ENCODE measurements around the gene EEF1AKMT3. TPM values are rescaled to one million over a fixed set of nuclear protein-coding genes. Genes with fewer than 3 reads are reported as not detected.

Gene EEF1AKMT3
- total RNA-seq, 1 experiment from 2014 or later = 5.0 TPM

GRCh38 chr12:57775563-57776246, 3.3 kb downstream of the EEF1AKMT3 start:
- CTCF ChIA-PET = interaction anchor here (0.7 to 1.2 kb wide), 2 partner anchors 27 to 115 kb away, joined by 3 to 4 read pairs; no protein-coding TSS in a partner anchor
- H3K27ac ChIP-seq (ENCODE audit: low read depth, low read length) = no peak overlapping the region
- no peaks in the 10 kb centered on the region for H3K9me3 ChIP-seq (ENCODE audit: control insufficient read depth in 1 of 2, insufficient read depth in 1 of 2, low read depth in 1 of 2, low read length in 2 of 2)
- H3K4me3 ChIP-seq (replicated peaks in 1 of 2; ENCODE audit: low read depth in 1 of 2, low read length in 2 of 2) = no peak overlapping the region
- POLR2A ChIA-PET = no interaction called here
- DNase-seq (ENCODE audit: low read depth, low spot score) (no peak), ATAC-seq (no peak)
- intact Hi-C loops (cut with micrococcal nuclease) = no loop called here
- BruUV-seq (replicated peaks) = no TSS peak
- no peak overlapping the region for H3K4me2 ChIP-seq (ENCODE audit: low read length)
- H3K27me3 ChIP-seq (ENCODE audit: insufficient read depth, low read length) = no peaks in the 10 kb centered on the region
- no peaks in the 10 kb centered on the region for H4K20me1 ChIP-seq (ENCODE audit: insufficient read depth)
- H2AFZ ChIP-seq (ENCODE audit: low read depth, low read length, poor library complexity, severe bottlenecking) = no peak overlapping the region
- H3K36me3 ChIP-seq (ENCODE audit: control insufficient read depth in 1 of 2, insufficient read depth in 2 of 2, low read length in 2 of 2) = peaks cover 0 to 3% of the 10 kb centered on the region in 2 experiments; a peak in 1 of 4 replicates
- TF ChIP-seq ELF1 (IDR thresholded peaks at IDR 0.05; ENCODE audit: borderline replicate concordance, low read depth) = no peak
- TF ChIP-seq ZNF274 (IDR thresholded peaks at IDR 0.05; ENCODE audit: low read depth, low read length) = no peak
- TF ChIP-seq CTCF (IDR thresholded peaks at IDR 0.05 in 2 of 3, conservative IDR thresholded peaks at IDR 0.05 in 1 of 3; ENCODE audit: borderline replicate concordance in 1 of 3, insufficient read depth in 1 of 3, low read depth in 2 of 3, low read length in 2 of 3) = peak in 1 of 3 experiments; percentile 28; a peak in 1 of 6 replicates
- H3K9me2 ChIP-seq (ENCODE audit: insufficient read depth) = no peaks in the 10 kb centered on the region
- peaks cover 5 to 15% of the 10 kb centered on the region in 2 experiments; a peak in 3 of 4 replicates for H3K4me1 ChIP-seq (ENCODE audit: control insufficient read depth in 1 of 2, insufficient read depth in 2 of 2, low read length in 2 of 2)
- RAD21 ChIA-PET (ENCODE audit: low non-redundant PET in 1 of 2, low total read pairs in 2 of 2, uncharacterized antibody in 2 of 2, unreplicated experiment in 2 of 2) = no interaction called here
- H3K79me2 ChIP-seq (ENCODE audit: insufficient read depth, low read length) = peaks cover 20% of the 10 kb centered on the region
- no peak overlapping the region for H3K9ac ChIP-seq (ENCODE audit: low read length)

- no TSS peak for BruUV-seq (replicated peaks)
- POLR2A ChIA-PET = no interaction called here
- no peak for ATAC-seq
- RAD21 ChIA-PET (ENCODE audit: low non-redundant PET in 1 of 2, low total read pairs in 2 of 2, uncharacterized antibody in 2 of 2, unreplicated experiment in 2 of 2) = no interaction called here
- Histone ChIP-seq H3K9me2 (ENCODE audit: insufficient read depth) (no peaks in the 10 kb centered on the region), H3K36me3 (ENCODE audit: control insufficient read depth in 1 of 2, insufficient read depth in 2 of 2, low read length in 2 of 2) (no peaks in the 10 kb centered on the region; a peak in 1 of 4 replicates), H3K4me3 (replicated peaks in 1 of 2; ENCODE audit: low read depth in 1 of 2, low read length in 2 of 2) (no peak overlapping the region), H3K9me3 (ENCODE audit: control insufficient read depth in 1 of 2, insufficient read depth in 1 of 2, low read depth in 1 of 2, low read length in 2 of 2) (no peaks in the 10 kb centered on the region), H2AFZ (ENCODE audit: low read depth, low read length, poor library complexity, severe bottlenecking) (no peak overlapping the region), H3K79me2 (ENCODE audit: insufficient read depth, low read length) (peaks cover 15% of the 10 kb centered on the region), H3K27me3 (ENCODE audit: insufficient read depth, low read length) (no peaks in the 10 kb centered on the region), H3K9ac (ENCODE audit: low read length) (no peak overlapping the region), H3K4me2 (ENCODE audit: low read length) (no peak overlapping the region), H4K20me1 (ENCODE audit: insufficient read depth) (no peaks in the 10 kb centered on the region), H3K4me1 (ENCODE audit: control insufficient read depth in 1 of 2, insufficient read depth in 2 of 2, low read length in 2 of 2) (peaks cover 5 to 9% of the 10 kb centered on the region in 2 experiments; a peak in 3 of 4 replicates), H3K27ac (ENCODE audit: low read depth, low read length) (no peak overlapping the region)
- CTCF ChIA-PET = no interaction called here
- intact Hi-C loops (cut with micrococcal nuclease) = no loop called here
- DNase-seq (ENCODE audit: low read depth, low spot score) = no peak
- TF ChIP-seq TCF7L2 (IDR thresholded peaks at IDR 0.05; ENCODE audit: borderline replicate concordance, extremely low read depth, insufficient read depth, insufficient read length) = no peak
- TF ChIP-seq ZNF274 (IDR thresholded peaks at IDR 0.05; ENCODE audit: low read depth, low read length) = no peak
- no peak for TF ChIP-seq MAX (IDR thresholded peaks at IDR 0.05)
- no peak for TF ChIP-seq REST (IDR thresholded peaks at IDR 0.05; ENCODE audit: low read depth)
- TF ChIP-seq JUND (IDR thresholded peaks at IDR 0.05) = no peak
- no peak for TF ChIP-seq FOSL1 (IDR thresholded peaks at IDR 0.05; ENCODE audit: low read depth)
- no peak for TF ChIP-seq ZFX (IDR thresholded peaks at IDR 0.05)
- TF ChIP-seq POLR2AphosphoS5 (IDR thresholded peaks at IDR 0.05; ENCODE audit: low read depth, low read length) = no peak
- TF ChIP-seq POLR2A (IDR thresholded peaks at IDR 0.05; ENCODE audit: borderline replicate concordance, extremely low read depth, insufficient read depth, insufficient read length) = no peak
- no peak for TF ChIP-seq ATF3 (IDR thresholded peaks at IDR 0.05)
- no peak for TF ChIP-seq EZH2phosphoT487 (IDR thresholded peaks at IDR 0.05; ENCODE audit: borderline replicate concordance)
- TF ChIP-seq ELF1 (IDR thresholded peaks at IDR 0.05; ENCODE audit: borderline replicate concordance, low read depth) = no peak
- no peak for TF ChIP-seq RAD21 (IDR thresholded peaks at IDR 0.05; ENCODE audit: low read depth)
These were observed 3.8 kb downstream of the EEF1AKMT3 start for GRCh38 chr12:57776247-57776587.

All from HCT116 (cell line).